Mammary microvascular endothelial cell (primary cell): ENCODE results near the gene FAM24B. TPM values are rescaled to one million over a fixed set of nuclear protein-coding genes. Genes with fewer than 3 reads are reported as not detected.

Experiments used
- total RNA-seq: library from RNA; depleted of rRNA; stranded (reverse); fragments of >200 nt; gene quantifications from 2 replicates; pipeline ENCODE4 v1.2.3, GENCODE V29; 2015

Gene FAM24B
- total RNA-seq, result 10.8 and 11.1 TPM in 2 replicates

GRCh38 chr10:122879339-122880273 lies at the start of gene FAM24B:
FAM24B (minus strand) TSS chr10:122879581; CDS start chr10:122850515, 29,066 bp downstream.

GRCh38 chr10:122910310-122910709 lies 30.9 kb upstream of the FAM24B start, which contains the start of gene FAM24A:
FAM24A (plus strand) TSS chr10:122910610; CDS start chr10:122911635, 1,025 bp downstream.

GRCh38 chr10:122845783-122846332 lies 33.5 kb downstream of the FAM24B start, which contains the start of gene CUZD1:
CUZD1 (minus strand) TSS chr10:122845857; CDS start chr10:122845843, 14 bp downstream.

Other genes with a start within 250 kb of the FAM24B start
- gene C10orf120, start 179.7 kb downstream of the FAM24B start, total RNA-seq, result not detected in 2 replicates
- 0.89 and 1.5 TPM in 2 replicates for gene CUZD1, start 33.7 kb downstream of the FAM24B start, total RNA-seq
- not detected in 2 replicates for gene FAM24A, start 31.0 kb upstream of the FAM24B start, total RNA-seq
- gene C10orf88, start 74.6 kb upstream of the FAM24B start, total RNA-seq, result 5.7 and 6.5 TPM in 2 replicates
- 3.0 and 3.6 TPM in 2 replicates for gene PSTK, start 100.8 kb upstream of the FAM24B start, total RNA-seq
- 3.2 and 3.7 TPM in 2 replicates for gene IKZF5, start 129.2 kb upstream of the FAM24B start, total RNA-seq
- 3.7 and 5.1 TPM in 2 replicates for gene ACADSB, start 129.4 kb upstream of the FAM24B start, total RNA-seq